ENCODE data around the gene NRIP3. TPM values are rescaled to one million over a fixed set of nuclear protein-coding genes. Genes with fewer than 3 reads are reported as not detected.
"Not testable (repeated sequence)": the region's sequence is repeated elsewhere in the genome, so short reads cannot be mapped to it uniquely, and the experiment has no call there.

Gene NRIP3
- total and polyA plus RNA-seq, 5 experiments from 2014 or later: 0.34 to 0.96 (median 0.53) TPM; not detected in 2

GRCh38 chr11:8962841-8963240, 41.0 kb downstream of the NRIP3 start:
- Mint-ChIP-seq H3K4me3 (peak overlapping the region; percentile 85 to 100 (median 98)), H3K4me1 (peaks cover 16 to 51% (median 40%) of the 10 kb centered on the region in 4 donors), H3K9me3 (no peaks in the 10 kb centered on the region), H3K27ac (peak overlapping the region; percentile 79 to 99 (median 98)), H3K27me3 (no peaks in the 10 kb centered on the region), H3K36me3 (peaks cover 0 to 17% (median 0%) of the 10 kb centered on the region in 3 donors)
- no peak for ATAC-seq
- DNase-seq: no peak
- POLR2A ChIA-PET: interaction anchor here (2.1 to 2.3 kb wide), 3 partner anchors 52 to 280 kb away, joined by 7 to 23 read pairs (median 20); partner anchors contain the start of genes AKIP1, RPL27A and TRIM66

- POLR2A ChIA-PET: interaction anchor here (0.6 to 1.6 kb wide), 3 partner anchors 10 to 299 kb away, joined by 4 to 5 read pairs (median 5); no protein-coding TSS in a partner anchor
- H3K4me1 Mint-ChIP-seq: peaks cover 17 to 55% (median 45%) of the 10 kb centered on the region in 4 donors
- no peaks in the 10 kb centered on the region for H3K27me3 Mint-ChIP-seq
- H3K27ac Mint-ChIP-seq: peak overlapping the region in 3 of 10 donors; percentile 9 to 76 (median 47)
- peaks cover 0 to 17% (median 0%) of the 10 kb centered on the region in 3 donors for H3K36me3 Mint-ChIP-seq
- no peak for DNase-seq
- H3K9me3 Mint-ChIP-seq: no peaks in the 10 kb centered on the region
- ATAC-seq: no peak
- H3K4me3 Mint-ChIP-seq: peak overlapping the region in 1 of 10 donors; percentile 5
These were observed 42.4 kb downstream of the NRIP3 start for GRCh38 chr11:8961401-8961800.

GRCh38 chr11:8959546-8960166, 44.1 kb downstream of the NRIP3 start:
- peaks cover 15 to 43% (median 35%) of the 10 kb centered on the region in 4 donors for H3K4me1 Mint-ChIP-seq
- no peak overlapping the region for H3K4me3 Mint-ChIP-seq

GRCh38 chr11:8956860-8957259, 46.9 kb downstream of the NRIP3 start:
- no peak for DNase-seq
- H3K27ac Mint-ChIP-seq: peak overlapping the region in 4 of 10 donors; percentile 8 to 66 (median 34)
- no peak for ATAC-seq
- H3K36me3 Mint-ChIP-seq: peaks cover 0 to 57% (median 10%) of the 10 kb centered on the region in 3 donors
- no peaks in the 10 kb centered on the region for H3K27me3 Mint-ChIP-seq
- H3K9me3 Mint-ChIP-seq: no peaks in the 10 kb centered on the region
- POLR2A ChIA-PET: no interaction called here
- no peak overlapping the region for H3K4me3 Mint-ChIP-seq
- peaks cover 7 to 29% (median 18%) of the 10 kb centered on the region in 4 donors for H3K4me1 Mint-ChIP-seq

More at GRCh38 chr11:8959546-8960166, 44.1 kb downstream of the NRIP3 start:
- DNase-seq: peak in 6 of 10 donors; percentile 4 to 41 (median 13)
- ATAC-seq: no peak
- peak overlapping the region in 2 of 10 donors; percentile 6 to 24 for H3K27ac Mint-ChIP-seq
- H3K36me3 Mint-ChIP-seq: peaks cover 0 to 33% (median 0%) of the 10 kb centered on the region in 3 donors
- no peaks in the 10 kb centered on the region for H3K27me3 Mint-ChIP-seq
- H3K9me3 Mint-ChIP-seq: no peaks in the 10 kb centered on the region
- POLR2A ChIA-PET: interaction anchor here (0.6 to 1.6 kb wide), 6 partner anchors 9 to 1336 kb away, joined by 3 to 5 read pairs (median 4); partner anchors contain the start of genes RPL27A and TRIM66

GRCh38 chr11:8948886-8949285, 54.9 kb downstream of the NRIP3 start:
- Mint-ChIP-seq H3K27me3 (peaks cover 0 to 1% (median 0%) of the 10 kb centered on the region in 5 donors), H3K4me1 (peaks cover 0 to 3% (median 0%) of the 10 kb centered on the region in 4 donors), H3K9me3 (no peaks in the 10 kb centered on the region), H3K4me3 (no peak overlapping the region), H3K27ac (peak overlapping the region in 2 of 10 donors; percentile 64 to 65), H3K36me3 (peaks cover 10 to 74% (median 26%) of the 10 kb centered on the region in 3 donors)
- no peak for DNase-seq
- ATAC-seq: no peak
- POLR2A ChIA-PET: interaction anchor here (0.5 to 0.7 kb wide), 2 partner anchors 15 to 34 kb away, joined by 3 read pairs; partner anchors contain the start of gene TMEM9B

GRCh38 chr11:8947230-8947943, 56.4 kb downstream of the NRIP3 start:
- Mint-ChIP-seq H3K27ac (peak overlapping the region in 3 of 10 donors; percentile 29 to 57 (median 30)), H3K4me1 (peaks cover 0 to 3% (median 0%) of the 10 kb centered on the region in 4 donors), H3K4me3 (no peak overlapping the region), H3K36me3 (peaks cover 10 to 59% (median 19%) of the 10 kb centered on the region in 3 donors), H3K9me3 (no peaks in the 10 kb centered on the region), H3K27me3 (peaks cover 0 to 1% (median 0%) of the 10 kb centered on the region in 5 donors)
- DNase-seq: no peak
- POLR2A ChIA-PET: no interaction called here
- ATAC-seq: no peak

GRCh38 chr11:8942518-8943066, 61.2 kb downstream of the NRIP3 start, which contains the start of gene ASCL3:
Gene ASCL3 (minus strand): TSS chr11:8943016. CDS start chr11:8938161, 4,855 bp downstream.
- Mint-ChIP-seq H3K27ac (peak within 1 kb of the TSS in 1 of 10 donors; percentile 27), H3K4me1 (no peaks in the 10 kb centered on the region), H3K36me3 (peaks cover 7 to 13% (median 7%) of the 10 kb centered on the region in 3 donors), H3K27me3 (peaks cover 0 to 6% (median 3%) of the 10 kb centered on the region in 5 donors), H3K4me3 (no peak within 1 kb of the TSS), H3K9me3 (no peaks in the 10 kb centered on the region)
- POLR2A ChIA-PET: interaction anchor here (0.6 kb wide), 1 partner anchor 15 kb away, joined by 6 read pairs; no protein-coding TSS in a partner anchor
- ATAC-seq (no peak), DNase-seq (no peak)

- ATAC-seq (no peak), DNase-seq (no peak)
- Mint-ChIP-seq H3K36me3 (peaks cover 0 to 4% (median 1%) of the 10 kb centered on the region in 3 donors), H3K4me1 (no peaks in the 10 kb centered on the region), H3K9me3 (no peaks in the 10 kb centered on the region), H3K27ac (no peak overlapping the region), H3K4me3 (no peak overlapping the region), H3K27me3 (peaks cover 0 to 6% (median 3%) of the 10 kb centered on the region in 5 donors)
- POLR2A ChIA-PET: no interaction called here
These were observed 62.3 kb downstream of the NRIP3 start for GRCh38 chr11:8941341-8942103.

- Mint-ChIP-seq H3K27ac (no peak overlapping the region), H3K4me3 (no peak overlapping the region), H3K4me1 (no peaks in the 10 kb centered on the region), H3K9me3 (no peaks in the 10 kb centered on the region), H3K36me3 (no peaks in the 10 kb centered on the region), H3K27me3 (peaks cover 0 to 5% (median 3%) of the 10 kb centered on the region in 5 donors)
- POLR2A ChIA-PET: no interaction called here
- DNase-seq: no peak
- ATAC-seq: no peak
These were observed 66.1 kb downstream of the NRIP3 start for GRCh38 chr11:8937659-8938058.

- no peak overlapping the region for H3K4me3 Mint-ChIP-seq
- POLR2A ChIA-PET: no interaction called here
- H3K27ac Mint-ChIP-seq: peak overlapping the region in 2 of 10 donors; percentile 35 to 52
These were observed 66.6 kb downstream of the NRIP3 start for GRCh38 chr11:8937159-8937558.

GRCh38 chr11:8935789-8936188, 68.0 kb downstream of the NRIP3 start:
- H3K36me3 Mint-ChIP-seq, H3K4me1 Mint-ChIP-seq, H3K27me3 Mint-ChIP-seq, H3K27ac Mint-ChIP-seq, POLR2A ChIA-PET, DNase-seq, H3K9me3 Mint-ChIP-seq, H3K4me3 Mint-ChIP-seq, ATAC-seq: not testable (repeated sequence)

More at GRCh38 chr11:8937159-8937558, 66.6 kb downstream of the NRIP3 start:
- Mint-ChIP-seq H3K4me1 (no peaks in the 10 kb centered on the region), H3K36me3 (no peaks in the 10 kb centered on the region), H3K27me3 (peaks cover 0 to 5% (median 3%) of the 10 kb centered on the region in 5 donors), H3K9me3 (no peaks in the 10 kb centered on the region)
- ATAC-seq (no peak), DNase-seq (no peak)
